Endothelial cell of umbilical vein (primary cell): ENCODE results near the gene ATXN7. TPM values are rescaled to one million over a fixed set of nuclear protein-coding genes. Genes with fewer than 3 reads are reported as not detected.

Experiments used
- BruUV-seq: library from RNA; stranded (reverse); fragments of 400-500 nt; replicated peaks from 2 replicates; lab custom pipeline; 2021; lab: Mats Ljungman, UMichigan
- CTCF ChIA-PET: fragments of 300-600, 350-600 bp; sonication (Branson Sonifier 250); formaldehyde crosslinking; loops from one replicate; lab custom pipeline; 2021; ENCODE audit warnings: antibody characterized with exemption, inconsistent platforms; lab: Charles Lee
- POLR2A ChIA-PET: fragments of 300-600, 350-600 bp; sonication (Branson Sonifier 250); formaldehyde crosslinking; loops from one replicate; lab custom pipeline; 2021; ENCODE audit warnings: antibody characterized with exemption, inconsistent platforms; lab: Charles Lee
- DNase-seq: peaks from one replicate; pipeline ENCODE4 v3.0.0-alpha.2; 2011; ENCODE audit warnings: low read depth, low spot score
- FAIRE-seq: peaks from 2 replicates; lab custom pipeline; 2011; peaks lifted over from hg19 to GRCh38; lab: Jason Lieb, UNC
- H2AFZ ChIP-seq: 2 replicates; pipeline ENCODE4 v1.6.0; 2012; ENCODE audit warnings: low read depth, low read length, control low read depth, inconsistent platforms
- H3K27ac ChIP-seq: 2 replicates; pipeline ENCODE4 v1.5.1; 2011; ENCODE audit warnings: low read depth, mild to moderate bottlenecking, control low read depth, low read length, moderate library complexity; ENCODE audit not compliant: insufficient read depth
- H3K27me3 ChIP-seq, 2 experiments: 2 replicates each; pipeline versions ENCODE4 v1.6.0 to v1.6.1; 2011; ENCODE audit warnings: low read length in 2 of 2, mixed read lengths in 1 of 2; ENCODE audit not compliant: control insufficient read depth in 2 of 2, insufficient read depth in 2 of 2
- H3K36me3 ChIP-seq, 2 experiments: 2 replicates in 1 of 2; 3 replicates in 1 of 2; pipeline ENCODE4 v1.5.1; 2011; ENCODE audit warnings: low read length in 2 of 2, mild to moderate bottlenecking in 1 of 2, moderate library complexity in 1 of 2; ENCODE audit not compliant: control insufficient read depth in 2 of 2, insufficient read depth in 2 of 2; ENCODE audit errors: extremely low read depth in 1 of 2
- H3K4me1 ChIP-seq: 3 replicates; pipeline ENCODE4 v1.5.1; 2011; ENCODE audit warnings: mild to moderate bottlenecking, low read length; ENCODE audit not compliant: control insufficient read depth, insufficient read depth; ENCODE audit errors: extremely low read depth
- H3K4me2 ChIP-seq: 2 replicates; pipeline ENCODE4 v1.6.1; 2011; ENCODE audit warnings: low read length, control low read depth, mixed read lengths; ENCODE audit not compliant: insufficient read depth
- H3K4me3 ChIP-seq, 3 experiments: fragments of 200-600 bp in 1 of 3; sonication (generic), shearing (Covaris generic) in 1 of 3; replicated peaks in 1 of 3; 2 replicates each; pipeline ENCODE4 v1.5.1; 2011 to 2016; ENCODE audit warnings: control low read depth in 3 of 3, low read length in 3 of 3, mild to moderate bottlenecking in 2 of 3, inconsistent platforms in 1 of 3, low read depth in 1 of 3, moderate library complexity in 1 of 3; ENCODE audit not compliant: insufficient read depth in 1 of 3
- H3K79me2 ChIP-seq: 2 replicates; pipeline ENCODE4 v1.6.0; 2012; ENCODE audit warnings: low read length, inconsistent platforms; ENCODE audit not compliant: control insufficient read depth, insufficient read depth
- H3K9ac ChIP-seq: replicated peaks from 2 replicates; pipeline ENCODE3; 2011; ENCODE audit warnings: low read length, control low read depth; ENCODE audit not compliant: insufficient read depth; ENCODE audit errors: extremely low read depth
- H3K9me1 ChIP-seq: replicated peaks from 3 replicates; pipeline ENCODE4 v1.6.0; 2011; ENCODE audit warnings: mild to moderate bottlenecking, low read length; ENCODE audit not compliant: control insufficient read depth, insufficient read depth; ENCODE audit errors: extremely low read depth
- H3K9me3 ChIP-seq: replicated peaks from 2 replicates; pipeline ENCODE4 v1.5.1; 2012; ENCODE audit warnings: low read length, inconsistent platforms; ENCODE audit not compliant: control insufficient read depth, insufficient read depth
- H4K20me1 ChIP-seq: replicated peaks from 2 replicates; pipeline ENCODE3; 2011; ENCODE audit warnings: mild to moderate bottlenecking, low read length; ENCODE audit not compliant: control insufficient read depth, insufficient read depth; ENCODE audit errors: extremely low read depth
- EZH2 ChIP-seq: IDR thresholded peaks from 2 replicates; pipeline ENCODE4 v1.6.1; 2012; ENCODE audit warnings: borderline replicate concordance, low read depth, mild to moderate bottlenecking, moderate library complexity, low read length, inconsistent platforms; ENCODE audit not compliant: severe bottlenecking
- FOS ChIP-seq: IDR thresholded peaks from 2 replicates; pipeline ENCODE4 v1.6.1; 2011; ENCODE audit warnings: mild to moderate bottlenecking, low read length, moderate library complexity, borderline replicate concordance; ENCODE audit not compliant: insufficient read depth
- GATA2 ChIP-seq: IDR thresholded peaks from 2 replicates; pipeline ENCODE4 v1.7.0; 2011; ENCODE audit warnings: low read depth, mild to moderate bottlenecking, moderate library complexity, mixed read lengths, low read length; ENCODE audit not compliant: insufficient read length, insufficient read depth
- JUN ChIP-seq: IDR thresholded peaks from 2 replicates; pipeline ENCODE4 v1.6.1; 2011; ENCODE audit warnings: borderline replicate concordance, low read depth; ENCODE audit not compliant: insufficient read length, insufficient read depth
- MAX ChIP-seq: IDR thresholded peaks from 2 replicates; pipeline ENCODE4 v1.6.1; 2011; ENCODE audit not compliant: insufficient read depth, insufficient read length
- MYC ChIP-seq: IDR thresholded peaks from one replicate; pipeline ENCODE4 v1.6.1; 2011; ENCODE audit warnings: mild to moderate bottlenecking, low read depth, low read length
- POLR2AphosphoS5 ChIP-seq: IDR thresholded peaks from 2 replicates; pipeline ENCODE4 v1.6.1; 2012; ENCODE audit warnings: low read depth, mild to moderate bottlenecking, control low read depth, low read length, moderate library complexity; ENCODE audit not compliant: insufficient read depth
- dilution Hi-C: fragments of 300-500 bp; cut with MboI; formaldehyde crosslinking; loops from one replicate; pipeline ENCODE4 v1.15.0; 2019; ENCODE audit warnings: low sequenced_read_pairs; ENCODE audit not compliant: extremely low pct_ligation_motif_present
- intact Hi-C: fragments of 100-400 bp; cut with micrococcal nuclease; formaldehyde crosslinking; loops from one replicate; pipeline ENCODE4 v1.10.0; 2022
- polyA plus RNA-seq, 4 experiments: library from polyadenylated mRNA; depleted of rRNA in 3 of 4; stranded (reverse) in 3 of 4; unstranded in 1 of 4; fragments of >200 nt; gene quantifications; 2 replicates each; pipeline versions ENCODE4 v1.2.1 to v1.2.3, GENCODE V29; 2011 to 2012; ENCODE audit warnings: missing spikeins in 1 of 4
- total RNA-seq: library from RNA; stranded (reverse); gene quantifications from 2 replicates; pipeline ENCODE4 v1.2.3, GENCODE V29; 2021

ATXN7 gene
- total and polyA plus RNA-seq, 2 donors (not counting 3 experiments of a cell fraction or from before 2014, with no cell fraction given) = 21.2 to 34.7 TPM

GRCh38 chr3:63951492-63952247, 88.0 kb downstream of the ATXN7 start:
- DNase-seq (no peak), FAIRE-seq (no peak)
- Histone ChIP-seq H3K27ac (no peak overlapping the region), H3K9ac (no peak overlapping the region), H3K4me2 (no peak overlapping the region), H3K4me1 (peaks cover 3% of the 10 kb centered on the region), H3K27me3 (no peaks in the 10 kb centered on the region), H4K20me1 (peaks cover 2% of the 10 kb centered on the region), H2AFZ (no peak overlapping the region), H3K79me2 (peaks cover 32% of the 10 kb centered on the region), H3K4me3 (no peak overlapping the region), H3K9me3 (no peaks in the 10 kb centered on the region), H3K36me3 (peaks cover 0 to 6% of the 10 kb centered on the region in 2 experiments), H3K9me1 (no peaks in the 10 kb centered on the region)
- TF ChIP-seq MYC = no peak
- no peak for TF ChIP-seq FOS
- no peak for TF ChIP-seq GATA2
- TF ChIP-seq EZH2 = no peak
- no peak for TF ChIP-seq POLR2AphosphoS5
- ChIA-PET CTCF (interaction anchor here (1.9 kb wide), 1 partner anchor 9 kb away, joined by 11 read pairs; no protein-coding TSS in a partner anchor), POLR2A (no interaction called here)
- intact Hi-C loops (no loop called here), dilution Hi-C loops (no loop called here)
- no TSS peak for BruUV-seq

- H3K27ac ChIP-seq = no peak overlapping the region
- ChIA-PET CTCF (interaction anchor here (1.9 kb wide), 1 partner anchor 9 kb away, joined by 11 read pairs; no protein-coding TSS in a partner anchor), POLR2A (no interaction called here)
- peaks cover 3% of the 10 kb centered on the region for H3K4me1 ChIP-seq
- no peaks in the 10 kb centered on the region for H3K27me3 ChIP-seq
- no peak overlapping the region for H3K4me2 ChIP-seq
- no peak overlapping the region for H3K9ac ChIP-seq
- no peak overlapping the region for H3K4me3 ChIP-seq
- no peak for TF ChIP-seq GATA2
- TF ChIP-seq MYC = no peak
- TF ChIP-seq MAX = no peak
- no peak for TF ChIP-seq JUN
- no peak for TF ChIP-seq EZH2
- no peaks in the 10 kb centered on the region for H3K9me1 ChIP-seq
- intact Hi-C loops = no loop called here
- no peaks in the 10 kb centered on the region for H3K9me3 ChIP-seq
- no TSS peak for BruUV-seq
- peaks cover 34% of the 10 kb centered on the region for H3K79me2 ChIP-seq
- peaks cover 6% of the 10 kb centered on the region for H4K20me1 ChIP-seq
- H3K36me3 ChIP-seq = peaks cover 0 to 6% of the 10 kb centered on the region in 2 experiments
- no peak overlapping the region for H2AFZ ChIP-seq
- dilution Hi-C loops = no loop called here
- DNase-seq (no peak), FAIRE-seq (no peak)
Observed at GRCh38 chr3:63952248-63952594, 88.6 kb downstream of the ATXN7 start.
